Muscle of back (tissue), 11 donors: ENCODE results near the gene DAP. TPM values are rescaled to one million over a fixed set of nuclear protein-coding genes. Genes with fewer than 3 reads are reported as not detected.
"Not testable (repeated sequence)": the region's sequence is repeated elsewhere in the genome, so short reads cannot be mapped to it uniquely, and the experiment has no call there.

Experiments
- DNase-seq, 3 donors: peaks; one replicate each; pipeline versions ENCODE4 v3.0.0 to v3.0.0-alpha.2; 2013
- polyA plus RNA-seq, 10 donors: library from polyadenylated mRNA; unstranded; fragments of 120-200 nt; gene quantifications; one replicate each; pipeline ENCODE4 v1.2.1, GENCODE V29; 2013; ENCODE audit not compliant: insufficient read length in 10 of 10

DAP gene
- polyA plus RNA-seq, 10 donors: 42.7 to 75.7 (median 58.8) TPM

GRCh38 chr5:10736354-10736753 lies 24.7 kb downstream of the DAP start:
- no peak for DNase-seq

- DNase-seq: no peak
Measured at GRCh38 chr5:10735569-10736276, 25.3 kb downstream of the DAP start.

- no peak for DNase-seq
Measured at GRCh38 chr5:10734832-10735523, 26.1 kb downstream of the DAP start.

DNA sequence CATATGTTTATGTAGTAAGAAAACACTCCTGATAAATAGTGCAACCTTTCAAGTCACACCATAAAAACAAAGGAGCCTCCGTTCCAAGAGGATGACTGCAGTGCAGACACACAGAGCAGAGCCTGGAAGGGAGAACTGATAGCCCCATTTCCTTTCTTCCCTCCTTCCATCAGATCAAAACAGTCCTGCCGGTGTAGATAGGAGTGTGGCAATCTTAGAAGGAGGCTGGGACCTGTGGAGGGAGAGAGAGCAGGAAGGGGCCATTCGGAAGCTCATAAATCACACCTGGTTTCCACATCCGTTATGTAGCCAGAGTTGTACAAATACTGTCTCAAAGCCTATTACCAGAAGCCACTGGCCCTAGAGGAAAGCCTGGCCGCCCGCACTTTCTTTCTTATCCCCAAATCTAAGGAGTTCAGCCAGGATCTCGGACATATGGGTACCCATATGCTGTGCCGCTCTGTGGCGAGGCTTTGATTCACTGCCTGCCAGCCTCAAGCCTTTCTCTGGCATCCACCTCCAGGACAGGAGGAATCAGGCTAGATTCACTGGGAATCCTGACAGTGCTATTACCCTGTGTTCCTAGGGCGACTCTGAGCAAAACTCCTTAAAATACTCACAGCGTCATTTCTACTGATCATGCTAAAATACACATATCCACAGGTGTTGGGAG lies 26.9 kb downstream of the DAP start:
- DNase-seq: no peak

GRCh38 chr5:10733426-10733825 lies 27.6 kb downstream of the DAP start:
- DNase-seq: no peak

- no peak for DNase-seq
Measured at GRCh38 chr5:10731913-10732312, 29.1 kb downstream of the DAP start.

GRCh38 chr5:10730043-10730351 lies 31.0 kb downstream of the DAP start:
- no peak for DNase-seq

GRCh38 chr5:10729320-10730042 lies 31.6 kb downstream of the DAP start:
- peak in 1 of 3 donors; percentile 11 for DNase-seq

DNA sequence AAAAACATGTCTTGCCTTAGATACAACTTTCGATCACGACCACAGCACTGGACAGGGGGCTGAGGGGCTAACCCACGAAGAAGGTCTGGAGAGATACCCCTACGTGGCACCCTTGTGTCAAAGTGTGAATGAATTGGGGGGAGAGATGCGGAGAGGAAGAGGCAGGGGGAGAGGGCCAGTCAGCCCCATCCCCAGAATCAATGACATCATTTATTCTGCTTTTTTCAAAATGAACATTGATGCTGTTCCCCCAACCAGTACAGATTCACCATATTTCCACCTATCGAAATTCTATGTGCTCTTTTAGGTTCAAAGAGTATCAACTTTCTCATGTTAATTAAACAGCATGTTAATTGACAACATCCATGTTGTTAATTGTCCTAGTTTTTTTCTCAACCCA lies 32.4 kb downstream of the DAP start:
- DNase-seq: no peak

DNA sequence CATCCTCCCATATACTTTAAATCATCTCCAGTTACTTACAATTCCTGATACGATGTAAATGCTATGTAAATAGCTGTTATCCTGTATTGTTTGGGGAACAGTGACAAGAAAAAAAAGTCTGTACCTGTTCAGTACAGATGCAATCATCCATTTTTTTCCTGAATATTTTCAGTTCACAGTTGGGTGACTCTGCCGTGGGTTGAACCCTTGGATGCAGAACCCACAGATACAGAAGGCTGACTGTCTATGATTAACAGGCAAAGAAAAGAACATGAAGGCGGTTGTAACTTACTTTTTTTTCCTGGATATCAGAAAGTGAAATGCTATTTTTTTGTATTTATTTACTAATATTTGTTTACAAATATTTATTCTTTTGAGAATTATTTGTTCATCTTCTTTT lies 33.2 kb downstream of the DAP start:
- DNase-seq: no peak

GRCh38 chr5:10726913-10727517 lies 34.0 kb downstream of the DAP start:
- DNase-seq: no peak

GRCh38 chr5:10726179-10726912 lies 34.7 kb downstream of the DAP start:
- no peak for DNase-seq

DNA sequence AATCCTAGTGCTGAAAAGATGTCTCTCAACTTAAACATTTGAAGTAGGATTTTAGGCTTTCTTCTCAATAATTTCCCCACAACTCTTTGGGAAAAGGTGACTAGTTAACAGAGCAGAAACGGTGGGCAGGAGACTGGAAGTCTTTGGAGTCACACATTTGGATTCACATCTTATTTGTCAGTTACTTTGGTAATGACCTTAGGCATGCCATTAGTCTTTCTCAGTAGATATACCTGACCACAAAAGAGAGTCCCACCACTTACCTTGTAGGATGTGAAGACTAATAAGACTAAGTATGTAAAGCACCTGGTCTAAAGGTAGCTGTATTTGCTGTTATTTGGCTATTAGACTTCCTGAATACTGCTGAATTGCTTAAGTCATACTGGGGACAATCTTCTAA lies 35.4 kb downstream of the DAP start:
- no peak for DNase-seq

DNA sequence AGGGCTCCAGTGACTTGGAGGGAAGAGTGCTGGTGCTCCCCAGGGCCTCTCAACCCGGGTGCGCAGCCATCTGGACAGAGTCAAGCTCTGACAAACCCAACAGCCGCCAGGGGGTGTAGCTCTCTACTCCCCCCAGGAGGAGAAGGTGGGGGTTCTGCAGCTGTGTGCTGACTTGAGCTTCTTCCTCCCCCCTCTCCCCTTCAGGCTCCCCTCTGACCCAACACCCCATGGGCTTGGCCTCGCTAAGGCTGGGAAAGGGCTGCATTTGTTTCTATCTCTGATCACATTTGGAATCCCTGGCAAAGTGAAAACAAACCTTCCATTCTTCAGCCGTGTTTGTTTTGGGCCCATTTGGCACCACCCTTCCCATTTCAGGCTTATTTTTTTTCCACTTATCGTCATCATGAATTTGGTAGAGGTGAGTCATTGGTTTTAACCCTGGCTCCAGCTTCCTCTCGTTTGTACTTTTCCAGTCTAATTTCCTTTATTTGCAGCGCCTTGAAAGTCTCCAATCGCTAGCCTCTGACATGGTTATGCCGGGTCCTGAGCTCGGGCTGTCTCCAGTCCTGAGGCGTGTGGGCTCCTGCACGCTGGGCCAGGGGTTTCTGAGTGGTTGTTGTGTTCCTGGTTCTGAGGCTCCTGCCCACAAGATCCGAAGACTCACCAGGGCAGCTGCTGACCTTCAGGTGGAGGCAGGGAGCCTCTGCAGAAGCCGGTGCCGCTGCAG lies 36.1 kb downstream of the DAP start:
- DNase-seq: peak in 1 of 3 donors; percentile 24

GRCh38 chr5:10723514-10723913 lies 37.5 kb downstream of the DAP start:
- DNase-seq: no peak

- DNase-seq: not testable (repeated sequence)
Measured at GRCh38 chr5:10720766-10721165, 40.3 kb downstream of the DAP start.

DNA sequence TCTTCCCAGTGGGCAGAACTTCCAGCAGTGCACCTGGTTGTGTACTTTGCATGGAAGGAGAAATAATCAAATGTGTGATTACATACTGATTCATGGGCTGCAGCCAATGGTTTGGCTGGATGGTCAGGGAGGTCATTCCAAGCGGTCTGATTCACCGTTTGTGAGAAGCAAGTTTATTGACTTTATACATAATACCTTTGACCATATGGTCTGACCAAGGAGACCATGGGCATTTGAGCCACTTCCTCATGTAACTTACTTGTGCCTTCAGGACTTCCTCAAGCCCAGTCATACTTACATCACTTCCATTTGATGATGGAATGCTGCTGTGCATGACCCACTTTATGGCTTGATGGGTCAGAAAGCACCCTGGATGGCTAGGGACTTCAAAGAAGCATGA lies 41.1 kb downstream of the DAP start:
- DNase-seq: no peak

- not testable (repeated sequence) for DNase-seq
Measured at GRCh38 chr5:10718617-10719016, 42.4 kb downstream of the DAP start.

GRCh38 chr5:10716825-10717224 lies 44.2 kb downstream of the DAP start:
- not testable (repeated sequence) for DNase-seq

- DNase-seq: no peak
Measured at GRCh38 chr5:10715605-10716290, 45.3 kb downstream of the DAP start.
